Upper lobe of left lung (tissue), 6 donors: Measurements from ENCODE around the gene FAM83G. TPM values are rescaled to one million over a fixed set of nuclear protein-coding genes. Genes with fewer than 3 reads are reported as not detected.
"Not testable (repeated sequence)": the region's sequence is repeated elsewhere in the genome, so short reads cannot be mapped to it uniquely, and the experiment has no call there.

Source experiments
- ATAC-seq, 2 donors: fragments of 200-7000 bp; cut with Tn5 transposase; one replicate each; pipeline ENCODE4 v1.9.1; 2022; ENCODE audit warnings: mild to moderate bottlenecking in 2 of 2, moderate library complexity in 2 of 2; ENCODE audit not compliant: low FRiP score in 2 of 2
- DNase-seq, 2 donors: peaks; one replicate each; pipeline ENCODE4 v3.0.0-alpha.2; 2019 to 2020
- H3K27ac ChIP-seq, 4 donors: fragments of 200-600 bp; sonication (generic); one replicate each; pipeline ENCODE4 v1.5.1; 2016 to 2019
- H3K27me3 ChIP-seq, 4 donors: fragments of 200-600 bp; sonication (generic); one replicate each; pipeline ENCODE4 v1.5.1; 2017 to 2019
- H3K36me3 ChIP-seq, 4 donors: fragments of 200-600 bp; sonication (generic); one replicate each; pipeline ENCODE4 v1.5.1; 2016 to 2019
- H3K4me1 ChIP-seq, 4 donors: fragments of 200-600 bp; sonication (generic); one replicate each; pipeline ENCODE4 v1.5.1; 2018 to 2019
- H3K4me3 ChIP-seq, 4 donors: fragments of 200-600 bp; sonication (generic); one replicate each; pipeline ENCODE4 v1.5.1; 2017 to 2019; ENCODE audit warnings: mild to moderate bottlenecking in 2 of 4, moderate library complexity in 1 of 4
- H3K9me3 ChIP-seq, 4 donors: fragments of 200-600 bp; sonication (generic); one replicate each; pipeline ENCODE4 v1.5.1; 2018 to 2019
- EP300 ChIP-seq, 4 donors: sonication (generic); formaldehyde crosslinking; IDR thresholded peaks; one replicate each; pipeline ENCODE4 v1.5.1; 2017; ENCODE audit warnings: antibody characterized with exemption in 4 of 4, control low read depth in 2 of 4
- POLR2A ChIP-seq, 4 donors: fragments of 450-650 bp; IDR thresholded peaks; one replicate each; pipeline ENCODE4 v1.5.1; 2016 to 2017; ENCODE audit warnings: antibody characterized with exemption in 4 of 4, mild to moderate bottlenecking in 2 of 4
- POLR2AphosphoS5 ChIP-seq, 2 donors: sonication (generic); formaldehyde crosslinking; IDR thresholded peaks; one replicate each; pipeline ENCODE4 v1.5.1; 2017; ENCODE audit warnings: antibody characterized with exemption in 2 of 2
- WGBS, 2 donors: methylation state at CpG; one replicate each; pipeline ENCODE4 v1.1.5; 2017 to 2018; 5-methylcytosine and 5-hydroxymethylcytosine counted together
- total RNA-seq, 6 donors: library from RNA; depleted of rRNA in 4 of 6; stranded (reverse); fragments of >200 nt in 4 of 6; gene quantifications; one replicate each; pipeline versions ENCODE4 v1.1.0 to v1.2.1, GENCODE V29; 2016 to 2021
- TF ChIP-seq, protein P1 (sequence below), 6 experiments: fragments of 450-650 bp in 4 of 6; fragments of 200-600 bp in 2 of 6; sonication (generic) in 2 of 6; IDR thresholded peaks; one replicate each; pipeline ENCODE4 v1.5.1; 2016 to 2019; ENCODE audit warnings: antibody characterized with exemption in 6 of 6
- donor health status: DM: no; HTN: no; CAD: no; lungs with moderate emphysema.
- donor health status: DM: no; HTN: yes; CAD: no; lungs with severe emphysema.

Gene FAM83G
- total RNA-seq, 6 donors from 2014 or later = 3.1 to 17.2 (median 11.2) TPM

DNA sequence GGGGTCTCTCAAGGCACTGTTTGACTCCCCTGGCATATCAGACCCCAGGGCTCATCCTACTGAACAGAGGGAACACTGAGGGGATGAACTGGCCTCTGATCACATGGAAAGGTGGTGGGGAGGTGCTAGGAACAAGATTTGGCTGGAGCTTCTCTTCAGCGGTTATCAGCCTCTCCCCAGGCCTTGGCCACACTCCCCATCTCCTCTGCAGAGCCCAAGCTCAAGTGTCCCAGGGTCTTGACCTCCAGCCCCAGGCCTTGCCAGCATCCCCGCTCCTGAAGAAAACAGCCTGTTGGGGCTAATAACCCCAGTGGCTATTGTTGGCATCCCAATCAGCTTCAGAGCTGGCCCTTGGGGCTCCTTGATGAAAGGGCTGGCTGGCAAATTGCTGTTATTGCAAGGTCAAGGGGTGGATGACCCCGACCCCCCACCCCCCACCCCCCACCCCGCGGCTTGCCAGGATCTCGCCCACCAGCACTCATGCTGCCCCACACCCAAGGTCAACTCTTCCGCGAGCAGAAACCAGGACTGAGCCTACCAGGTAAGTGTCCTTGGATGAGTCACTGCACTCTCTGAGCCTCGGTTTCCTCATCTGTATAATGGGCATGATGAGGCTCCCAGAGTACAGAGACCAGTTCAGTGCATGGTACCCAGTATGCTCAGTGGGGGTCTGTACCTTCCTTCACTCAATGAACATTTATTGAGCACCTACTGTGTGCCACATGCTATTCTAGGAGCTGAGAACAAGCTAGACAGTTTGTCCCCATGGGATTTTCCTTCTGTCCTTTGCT lies 18.8 kb upstream of the FAM83G start:
- ATAC-seq (no peak), DNase-seq (no peak)
- H3K36me3 ChIP-seq = no peaks in the 10 kb centered on the region
- 80% methylated on average over 5 to 9 of the region's 9 CpGs for WGBS, 2 donors
- no peak overlapping the region for H3K4me3 ChIP-seq
- H3K9me3 ChIP-seq = no peaks in the 10 kb centered on the region
- H3K4me1 ChIP-seq = no peaks in the 10 kb centered on the region
- no peak for TF ChIP-seq POLR2AphosphoS5 (IDR thresholded peaks at IDR 0.05)
- TF ChIP-seq EP300 (IDR thresholded peaks at IDR 0.05) = no peak
- TF ChIP-seq, protein P1, sequence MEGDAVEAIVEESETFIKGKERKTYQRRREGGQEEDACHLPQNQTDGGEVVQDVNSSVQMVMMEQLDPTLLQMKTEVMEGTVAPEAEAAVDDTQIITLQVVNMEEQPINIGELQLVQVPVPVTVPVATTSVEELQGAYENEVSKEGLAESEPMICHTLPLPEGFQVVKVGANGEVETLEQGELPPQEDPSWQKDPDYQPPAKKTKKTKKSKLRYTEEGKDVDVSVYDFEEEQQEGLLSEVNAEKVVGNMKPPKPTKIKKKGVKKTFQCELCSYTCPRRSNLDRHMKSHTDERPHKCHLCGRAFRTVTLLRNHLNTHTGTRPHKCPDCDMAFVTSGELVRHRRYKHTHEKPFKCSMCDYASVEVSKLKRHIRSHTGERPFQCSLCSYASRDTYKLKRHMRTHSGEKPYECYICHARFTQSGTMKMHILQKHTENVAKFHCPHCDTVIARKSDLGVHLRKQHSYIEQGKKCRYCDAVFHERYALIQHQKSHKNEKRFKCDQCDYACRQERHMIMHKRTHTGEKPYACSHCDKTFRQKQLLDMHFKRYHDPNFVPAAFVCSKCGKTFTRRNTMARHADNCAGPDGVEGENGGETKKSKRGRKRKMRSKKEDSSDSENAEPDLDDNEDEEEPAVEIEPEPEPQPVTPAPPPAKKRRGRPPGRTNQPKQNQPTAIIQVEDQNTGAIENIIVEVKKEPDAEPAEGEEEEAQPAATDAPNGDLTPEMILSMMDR (IDR thresholded peaks at IDR 0.05) = no peak
- no peaks in the 10 kb centered on the region for H3K27me3 ChIP-seq
- H3K27ac ChIP-seq = no peak overlapping the region

DNA sequence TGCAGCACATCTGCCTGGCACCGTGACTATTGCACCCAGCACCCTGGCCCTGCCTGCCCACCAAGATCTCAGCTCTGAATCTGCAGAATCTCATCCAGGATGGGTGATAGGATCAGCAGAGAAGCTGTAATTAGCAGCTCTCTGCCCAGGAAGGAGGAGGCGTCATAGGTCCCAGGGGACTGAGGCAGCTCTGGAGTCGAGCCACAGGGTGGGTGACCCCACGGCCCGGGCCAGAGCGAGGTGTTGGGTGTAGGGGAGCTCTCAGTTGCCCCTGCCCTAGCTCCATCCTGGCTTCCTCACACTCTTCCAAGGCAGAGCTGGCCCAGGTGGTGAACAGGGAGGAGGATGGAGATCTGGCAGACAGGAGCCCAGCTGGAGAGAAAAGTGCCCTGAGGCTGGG lies 18.2 kb upstream of the FAM83G start:
- no peak overlapping the region for H3K27ac ChIP-seq
- H3K9me3 ChIP-seq = no peaks in the 10 kb centered on the region
- no peak for DNase-seq
- no peaks in the 10 kb centered on the region for H3K4me1 ChIP-seq
- WGBS, 2 donors = 90 to 100% methylated on average over 1 to 6 of the region's 6 CpGs
- H3K4me3 ChIP-seq = no peak overlapping the region
- ATAC-seq = no peak
- no peaks in the 10 kb centered on the region for H3K36me3 ChIP-seq
- no peaks in the 10 kb centered on the region for H3K27me3 ChIP-seq
- TF ChIP-seq, protein P1 (IDR thresholded peaks at IDR 0.05) = no peak
- TF ChIP-seq POLR2A (IDR thresholded peaks at IDR 0.05) (no peak), POLR2AphosphoS5 (IDR thresholded peaks at IDR 0.05) (no peak), EP300 (IDR thresholded peaks at IDR 0.05) (no peak)

DNA sequence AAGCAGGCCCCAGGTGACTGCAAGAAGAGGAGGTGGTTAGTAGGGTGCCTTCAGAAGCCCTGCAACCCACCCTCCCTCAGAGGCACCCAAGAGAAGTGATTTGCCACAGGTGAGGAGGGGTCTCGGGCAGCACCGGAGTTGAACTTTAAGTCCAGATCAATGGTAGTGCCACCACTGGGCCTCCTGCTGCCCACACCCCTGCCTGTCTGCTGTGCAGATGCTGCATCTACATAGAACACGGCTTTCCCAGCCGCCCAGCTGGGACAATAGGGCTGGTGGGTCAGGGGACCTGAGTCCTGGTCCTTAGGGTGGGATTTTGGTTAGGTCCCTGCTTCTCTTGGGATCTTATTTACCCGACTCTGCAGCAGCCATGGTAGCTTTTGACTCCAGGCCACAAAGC lies 17.6 kb upstream of the FAM83G start:
- DNase-seq (no peak), ATAC-seq (no peak)
- no peaks in the 10 kb centered on the region for H3K4me1 ChIP-seq
- H3K27me3 ChIP-seq = no peaks in the 10 kb centered on the region
- H3K9me3 ChIP-seq = no peaks in the 10 kb centered on the region
- no peak overlapping the region for H3K27ac ChIP-seq
- no peak for TF ChIP-seq POLR2A (IDR thresholded peaks at IDR 0.05)
- TF ChIP-seq, protein P1 (IDR thresholded peaks at IDR 0.05) = no peak
- no peak for TF ChIP-seq EP300 (IDR thresholded peaks at IDR 0.05)
- TF ChIP-seq POLR2AphosphoS5 (IDR thresholded peaks at IDR 0.05) = no peak
- WGBS, 2 donors = 87 to 94% methylated on average over 4 to 5 of the region's 5 CpGs
- no peaks in the 10 kb centered on the region for H3K36me3 ChIP-seq
- no peak overlapping the region for H3K4me3 ChIP-seq

DNA sequence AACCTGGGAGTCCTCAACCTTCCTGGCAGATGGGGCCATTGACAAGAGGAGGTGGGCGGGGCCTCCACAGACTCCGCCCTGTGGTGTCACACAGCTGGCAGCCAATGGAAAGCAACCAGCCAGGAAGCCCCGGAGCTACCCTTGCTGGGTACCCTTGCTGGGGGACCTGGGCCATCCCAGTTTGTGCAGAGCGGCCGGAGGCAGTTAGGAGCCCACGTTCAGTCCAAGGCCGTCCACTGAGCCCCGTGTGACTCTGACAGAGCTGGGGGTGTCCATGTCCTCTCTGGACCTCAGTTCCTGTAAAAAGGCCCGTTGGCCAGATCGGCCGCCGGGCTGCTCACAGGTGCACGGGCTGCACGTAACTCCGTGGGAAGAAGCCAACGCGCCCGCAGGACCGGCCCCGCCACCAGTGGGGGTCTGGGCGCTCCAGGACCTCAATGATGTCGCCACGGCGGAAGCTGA lies 17.1 kb upstream of the FAM83G start:
- Histone ChIP-seq H3K9me3 (no peaks in the 10 kb centered on the region), H3K4me1 (no peaks in the 10 kb centered on the region), H3K4me3 (no peak overlapping the region), H3K36me3 (no peaks in the 10 kb centered on the region), H3K27ac (no peak overlapping the region), H3K27me3 (no peaks in the 10 kb centered on the region)
- ATAC-seq (no peak), DNase-seq (peak in 1 of 2 donors; percentile 76)
- 91 to 95% methylated on average over 18 to 22 of the region's 24 CpGs for WGBS, 2 donors
- TF ChIP-seq POLR2AphosphoS5 (IDR thresholded peaks at IDR 0.05) (no peak), EP300 (IDR thresholded peaks at IDR 0.05) (no peak), POLR2A (IDR thresholded peaks at IDR 0.05) (no peak)
- TF ChIP-seq, protein P1 (IDR thresholded peaks at IDR 0.05) = no peak

DNA sequence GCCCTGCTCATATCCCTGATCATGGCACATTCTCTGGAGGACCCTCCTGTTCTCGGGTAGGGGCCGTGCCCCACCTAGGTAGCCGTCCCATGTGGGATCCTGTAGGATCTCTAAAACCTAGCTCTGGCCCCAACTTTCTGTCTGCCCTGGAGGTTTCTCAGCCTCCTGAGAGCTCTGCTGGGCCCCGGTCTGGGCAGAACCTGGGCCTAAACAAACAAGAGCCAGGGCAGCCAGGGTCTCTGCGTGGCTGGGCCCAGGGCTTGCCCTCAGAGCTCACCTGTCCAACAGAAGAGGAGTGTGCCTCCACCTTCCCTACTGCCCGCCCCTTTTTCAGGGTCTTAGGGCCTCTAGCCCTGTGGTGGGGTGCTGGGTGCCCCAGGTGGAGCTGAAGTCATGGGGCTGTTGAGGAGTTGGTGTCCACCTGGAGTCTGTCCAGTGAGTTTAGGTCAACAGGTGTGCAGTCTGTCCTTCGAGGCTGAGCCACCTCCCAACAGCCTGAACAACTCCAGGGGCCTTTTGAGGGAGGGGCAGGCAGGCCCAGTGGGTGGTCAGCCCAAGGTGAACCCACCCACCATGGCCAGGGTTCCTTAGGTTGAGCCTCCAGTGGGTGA lies 16.6 kb upstream of the FAM83G start:
- H3K27ac ChIP-seq, H3K4me3 ChIP-seq, ATAC-seq, DNase-seq, H3K9me3 ChIP-seq, H3K4me1 ChIP-seq, H3K27me3 ChIP-seq, H3K36me3 ChIP-seq: not testable (repeated sequence)
- WGBS, 2 donors = 93 to 94% methylated on average over 3 to 7 of the region's 7 CpGs
